Suppressor macrophage treated with lipopolysaccharide for 4 hours (primary cell): ENCODE results near the gene PKNOX2.
A peak's percentile ranks its signal among the peaks of the same experiment; 100 is the strongest.

Experiments
- DNase-seq: peaks from one replicate; pipeline ENCODE4 v3.0.0-alpha.2; 2020

The PKNOX2 gene

DNA sequence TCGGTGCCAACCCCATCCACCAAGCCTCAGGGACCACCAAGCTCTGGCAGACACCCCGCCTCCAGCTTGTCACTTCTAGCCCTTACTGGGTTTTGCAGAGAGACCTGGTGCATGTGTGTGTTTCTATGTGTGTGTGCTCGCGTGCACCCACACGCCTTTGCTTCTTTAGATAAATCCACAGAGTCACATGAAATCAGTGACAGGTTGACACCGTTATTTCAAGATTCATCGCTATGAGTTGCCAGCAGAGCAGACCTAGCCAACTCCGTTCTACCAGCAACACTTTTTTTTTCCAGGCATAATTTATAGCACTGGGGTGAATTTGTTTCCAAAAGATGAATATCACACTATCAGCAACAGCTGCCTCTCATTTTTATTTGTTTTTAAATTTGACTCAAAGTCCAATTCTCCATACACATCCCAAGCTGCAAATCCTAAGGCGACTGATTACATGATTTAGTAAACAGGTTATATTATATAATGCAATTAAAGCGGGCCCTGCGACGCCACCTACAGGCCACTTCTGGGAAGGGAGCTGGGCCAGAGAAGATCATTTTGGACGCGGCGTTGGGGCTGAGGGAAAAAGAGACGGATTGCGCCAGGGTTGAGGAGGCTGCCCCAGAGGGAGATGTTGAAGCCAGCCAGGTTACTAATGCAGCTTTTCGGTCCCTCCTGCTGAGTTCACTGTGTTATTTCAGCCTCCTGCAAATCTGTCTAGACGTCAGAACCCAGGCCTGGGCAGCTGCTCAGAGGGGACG, 181.0 kb downstream of the PKNOX2 start:
- peak; percentile 61 for DNase-seq

DNA sequence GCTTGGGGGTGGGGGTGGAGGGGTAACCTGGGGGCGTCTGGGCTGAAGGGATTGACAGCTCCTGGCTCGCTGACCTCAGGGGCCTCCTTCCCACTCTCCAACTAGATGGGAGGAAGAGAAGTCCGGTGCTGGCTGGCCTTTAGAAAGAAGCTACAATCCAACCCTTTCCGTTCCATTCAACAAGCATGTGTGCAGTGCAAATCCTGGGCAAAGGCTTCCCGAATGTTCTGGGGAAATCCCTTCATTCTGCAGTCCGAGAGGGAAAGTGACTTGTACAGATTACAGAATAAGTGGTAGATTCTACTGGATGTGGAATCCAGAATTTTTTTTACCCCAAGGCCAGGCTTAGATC, 181.6 kb downstream of the PKNOX2 start:
- no peak for DNase-seq

DNA sequence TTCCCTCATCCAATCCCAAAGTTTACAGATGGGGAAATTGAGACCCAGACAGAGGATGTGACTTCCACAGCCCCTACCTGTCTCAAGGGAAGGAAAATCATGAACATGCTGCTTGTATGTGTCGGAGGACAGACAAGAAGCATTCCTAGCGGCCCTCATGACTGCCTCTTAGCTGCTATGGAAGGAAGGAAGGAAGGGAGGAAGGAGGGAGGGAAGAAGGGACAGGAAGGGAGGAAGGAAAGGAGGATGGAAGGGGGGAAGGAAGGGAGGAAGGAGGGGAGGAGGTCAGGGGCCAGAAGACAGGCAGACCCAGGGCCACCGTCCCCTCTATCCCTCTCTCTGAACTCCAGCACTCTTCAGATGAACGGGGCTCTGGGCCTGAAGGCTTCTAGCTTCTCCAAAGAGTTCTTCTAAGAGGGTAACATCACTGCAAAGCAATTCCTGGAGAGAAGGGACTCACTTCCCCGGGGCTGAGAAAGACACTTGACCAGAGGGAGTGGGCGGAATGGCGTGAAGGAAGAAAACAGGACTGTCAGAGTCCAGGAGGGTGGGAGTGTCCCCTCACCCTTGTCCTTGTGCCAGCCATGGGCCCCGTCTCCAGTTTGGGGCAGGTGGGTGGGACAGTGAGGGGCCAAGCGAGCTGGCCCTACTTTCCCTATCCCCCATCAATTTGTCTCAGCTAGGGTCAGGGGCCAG, 182.2 kb downstream of the PKNOX2 start:
- no peak for DNase-seq

DNA sequence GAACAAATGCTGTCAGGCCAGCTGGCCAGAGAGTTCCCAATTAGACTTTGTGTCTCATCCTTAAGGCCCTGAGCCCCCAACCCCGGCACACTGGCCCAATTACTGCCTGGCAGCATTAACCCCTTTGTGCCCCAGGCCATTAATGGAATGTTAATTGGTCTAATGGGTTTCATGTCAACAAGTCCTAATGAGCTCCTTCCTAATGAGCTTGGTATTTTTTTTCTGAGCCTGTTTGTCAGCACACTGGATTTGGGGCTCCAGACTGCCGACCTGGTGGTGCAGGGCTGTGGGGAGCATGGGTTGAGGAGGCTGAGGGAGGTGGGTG, 182.7 kb downstream of the PKNOX2 start:
- DNase-seq, result no peak

DNA sequence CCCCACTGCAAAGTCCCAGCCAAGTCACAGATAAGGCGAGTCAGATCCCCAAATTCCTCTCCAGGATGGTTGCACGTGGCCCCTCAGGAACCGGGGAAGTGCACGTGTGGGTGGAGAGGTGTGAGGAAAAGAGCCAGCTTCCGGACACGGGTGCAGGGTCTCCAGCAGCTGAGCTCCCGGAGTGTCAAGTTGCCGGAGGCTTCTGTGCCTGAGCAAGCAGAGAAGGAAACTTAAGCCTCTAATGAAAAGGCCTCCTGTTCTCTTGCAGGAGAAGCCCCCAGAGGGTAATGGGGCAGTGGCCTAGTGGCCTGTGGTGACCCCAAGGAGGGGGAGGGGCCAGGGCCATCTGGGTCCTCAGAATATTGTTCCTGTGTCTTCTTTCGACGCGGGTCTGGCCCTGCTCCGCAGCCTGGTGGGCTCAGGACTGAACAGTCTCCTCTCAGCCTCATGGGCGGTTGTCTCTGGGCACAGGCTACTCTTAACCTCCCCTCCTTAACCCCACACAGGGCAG, 183.6 kb downstream of the PKNOX2 start:
- no peak for DNase-seq

DNA sequence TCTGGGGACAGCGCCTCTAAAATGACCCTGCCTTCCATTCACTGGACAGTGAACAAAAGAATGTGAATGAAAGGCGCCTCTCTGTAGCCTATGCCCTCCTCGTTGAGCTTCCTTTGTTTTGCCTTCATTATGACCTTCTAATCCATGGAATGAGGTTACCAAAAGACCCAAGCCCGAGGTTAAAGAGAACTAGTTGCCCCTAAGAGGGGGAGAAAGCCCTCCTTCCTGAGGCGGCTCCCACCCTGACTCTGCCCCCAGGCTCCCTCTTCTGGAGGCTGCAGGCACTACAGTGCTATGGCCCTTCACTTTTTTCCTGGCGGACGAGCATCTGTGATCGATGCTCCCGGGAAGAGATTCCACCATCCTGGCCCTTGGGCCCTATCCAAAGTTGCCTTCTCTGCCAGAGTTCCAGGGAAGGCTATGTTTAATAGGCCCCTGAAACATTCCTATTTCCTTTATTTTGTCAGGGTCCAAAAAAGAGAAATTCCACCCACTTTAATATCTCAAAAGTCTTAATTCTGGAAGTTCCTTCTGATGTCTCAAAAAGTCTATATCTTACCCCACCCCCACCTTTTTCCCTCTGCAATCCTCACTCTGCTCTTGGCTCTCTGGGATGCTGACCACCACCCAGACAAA, 184.2 kb downstream of the PKNOX2 start:
- DNase-seq, result peak; percentile 51

DNA sequence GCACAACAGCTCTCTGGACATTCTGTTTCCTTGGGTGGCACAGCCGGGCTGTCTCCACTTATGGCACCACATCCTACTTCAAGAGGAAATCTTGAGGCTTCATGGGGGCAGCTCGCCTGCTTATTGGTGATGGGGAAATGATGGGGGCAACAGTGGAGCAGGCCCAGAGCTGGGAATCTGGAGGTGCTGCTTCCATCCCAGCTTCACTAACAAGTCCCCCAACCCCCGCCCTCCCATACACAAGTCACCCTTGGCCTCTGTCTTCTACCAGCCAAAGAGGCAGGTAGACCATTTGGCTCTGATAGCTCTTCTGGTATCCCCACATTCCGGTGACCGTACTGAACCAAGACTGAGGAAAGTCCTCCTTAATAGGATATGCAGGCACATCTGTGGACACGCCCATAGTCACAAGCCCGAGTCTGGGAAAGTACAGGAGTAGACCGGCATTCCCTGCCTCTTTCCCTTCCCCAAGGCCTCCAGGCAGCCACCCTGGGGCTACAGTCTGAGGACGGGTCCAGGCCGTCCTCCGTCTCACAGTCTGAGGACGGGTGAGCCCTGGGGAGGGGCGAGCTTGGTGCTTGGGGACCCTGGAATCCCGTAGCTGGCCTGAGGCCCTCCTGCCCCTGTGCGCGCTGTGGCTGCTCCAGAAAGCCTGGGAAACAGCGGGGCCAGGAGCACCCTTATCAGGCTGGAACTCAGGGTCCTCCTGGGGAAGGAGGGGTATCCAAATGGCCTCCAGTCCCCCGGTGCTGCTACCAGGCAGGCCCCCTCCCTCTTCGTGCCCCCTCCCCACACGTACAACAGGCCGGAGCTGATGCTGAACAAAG, 185.9 kb downstream of the PKNOX2 start:
- no peak for DNase-seq

DNA sequence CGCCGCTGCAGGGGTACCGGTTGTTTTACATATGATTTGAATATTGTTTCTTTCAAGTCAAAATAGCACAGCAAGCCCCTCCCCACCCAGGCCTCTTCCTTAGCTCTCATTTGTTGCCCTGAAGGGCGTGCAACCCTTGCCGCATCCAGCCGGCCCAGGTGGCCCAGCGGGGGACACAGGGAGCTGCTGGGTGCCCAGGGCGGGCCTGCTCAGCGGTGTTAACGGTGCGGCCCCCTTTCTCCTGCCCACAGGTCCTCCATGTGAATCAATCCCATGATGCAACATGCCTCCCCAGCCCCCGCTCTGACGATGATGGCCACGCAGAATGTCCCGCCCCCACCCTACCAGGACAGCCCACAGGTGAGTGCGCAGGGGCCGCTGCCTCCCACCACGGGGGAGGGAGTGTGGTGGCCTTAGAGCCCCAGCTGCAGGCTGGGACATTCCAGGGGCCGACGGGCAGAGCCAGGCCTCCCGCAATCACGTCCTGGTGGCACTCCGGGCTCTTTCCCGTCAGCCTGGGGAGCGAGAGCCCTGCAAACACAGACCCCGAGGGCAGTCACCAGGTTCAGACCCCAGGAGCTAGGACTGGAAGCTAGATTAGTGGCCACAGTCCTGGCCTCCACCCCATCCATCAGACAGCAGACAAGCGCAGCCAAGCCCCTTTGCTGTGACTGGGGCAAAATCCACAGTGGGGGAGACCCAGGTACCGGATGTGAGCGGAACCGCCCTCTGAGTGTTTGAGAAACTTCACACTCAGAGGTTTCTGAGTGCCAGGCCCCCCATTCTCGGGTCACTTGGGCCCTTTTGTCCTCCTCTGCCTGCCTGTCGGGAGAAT, 186.7 kb downstream of the PKNOX2 start:
- DNase-seq, result no peak

DNA sequence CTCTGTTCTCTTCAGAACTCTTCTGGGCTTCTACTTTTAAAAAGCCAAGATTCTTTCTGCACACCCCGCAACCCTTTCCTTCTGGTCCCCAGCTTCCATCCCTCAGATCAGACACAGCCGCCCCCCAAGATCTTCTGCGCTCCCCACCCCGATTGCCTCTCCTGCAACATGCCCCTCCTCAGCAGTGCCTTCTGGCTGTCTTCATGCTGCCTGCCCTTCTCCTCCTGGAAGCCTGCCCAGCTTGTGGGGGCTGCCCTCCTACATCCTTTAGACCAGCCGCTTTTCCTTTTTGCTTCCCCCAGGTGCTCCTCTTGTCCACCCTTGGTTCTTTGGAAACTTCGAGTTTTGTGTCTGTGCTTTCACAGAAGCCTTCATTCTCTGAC, 187.3 kb downstream of the PKNOX2 start:
- DNase-seq, result no peak

DNA sequence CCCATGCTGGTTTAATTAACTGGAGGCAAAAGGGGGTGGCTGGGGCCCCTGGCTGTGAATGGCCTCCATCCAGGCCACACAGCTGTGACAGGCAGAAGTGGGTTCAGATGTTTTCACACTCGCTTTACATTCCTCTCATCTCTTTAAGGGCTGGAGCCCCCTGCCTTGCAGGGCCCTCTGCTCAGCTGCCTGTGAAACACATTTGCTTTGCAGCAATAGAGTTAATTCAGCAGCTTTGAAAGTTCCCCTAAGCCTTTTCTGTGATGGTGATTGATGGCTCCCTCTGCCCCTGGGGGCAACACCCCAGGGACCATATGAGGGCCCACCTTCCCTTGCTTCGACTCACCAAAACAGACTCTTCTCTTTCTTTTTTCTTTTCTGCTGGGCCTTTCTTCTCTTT, 192.2 kb downstream of the PKNOX2 start:
- no peak for DNase-seq

DNA sequence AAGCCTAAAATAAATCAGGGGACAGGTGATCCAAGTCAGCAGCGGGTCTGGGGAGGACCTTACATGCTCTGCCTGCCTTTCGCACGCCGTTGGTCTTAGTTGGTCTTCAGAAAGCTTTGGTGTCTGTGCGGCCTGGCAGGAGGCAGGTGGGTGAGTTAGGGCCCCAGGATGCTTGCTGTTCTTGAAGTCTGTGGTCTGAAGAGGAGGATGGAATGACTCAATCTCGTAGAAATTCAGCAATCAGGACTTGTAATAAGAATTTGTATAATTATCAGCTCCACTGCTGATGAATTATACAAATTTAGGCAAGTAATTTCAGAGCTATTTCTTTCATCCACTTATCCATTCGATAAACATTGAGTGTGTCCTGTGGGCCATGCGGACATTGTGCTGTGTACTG, 193.0 kb downstream of the PKNOX2 start:
- DNase-seq, result no peak

DNA sequence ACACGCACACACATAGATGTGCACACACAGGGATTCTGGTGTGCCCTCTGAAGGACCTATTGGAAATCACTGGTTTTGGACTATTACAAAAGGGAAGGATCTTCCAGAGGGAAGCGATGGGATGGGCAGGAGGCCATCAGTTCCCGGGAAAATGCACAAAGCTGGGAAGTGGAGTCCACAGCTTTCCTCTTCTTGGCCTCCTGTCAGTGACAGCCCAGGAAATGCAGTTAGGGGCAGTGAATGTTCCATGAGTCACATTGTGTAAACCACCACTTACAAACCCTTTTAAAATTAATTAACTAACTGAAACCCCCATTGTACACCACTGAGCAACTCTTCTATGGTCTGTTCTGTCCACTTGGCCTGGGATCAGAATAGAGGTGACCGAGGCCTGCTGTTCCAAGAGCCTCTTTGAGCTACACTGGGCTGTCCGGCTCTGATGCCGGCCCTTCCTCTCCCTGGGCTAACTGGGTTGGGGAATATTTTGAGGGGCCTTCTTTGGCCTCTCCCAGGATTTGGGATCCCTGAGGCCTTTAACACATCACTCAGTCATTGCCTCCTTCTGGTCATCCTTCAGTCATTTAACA, 193.8 kb downstream of the PKNOX2 start:
- no peak for DNase-seq

DNA sequence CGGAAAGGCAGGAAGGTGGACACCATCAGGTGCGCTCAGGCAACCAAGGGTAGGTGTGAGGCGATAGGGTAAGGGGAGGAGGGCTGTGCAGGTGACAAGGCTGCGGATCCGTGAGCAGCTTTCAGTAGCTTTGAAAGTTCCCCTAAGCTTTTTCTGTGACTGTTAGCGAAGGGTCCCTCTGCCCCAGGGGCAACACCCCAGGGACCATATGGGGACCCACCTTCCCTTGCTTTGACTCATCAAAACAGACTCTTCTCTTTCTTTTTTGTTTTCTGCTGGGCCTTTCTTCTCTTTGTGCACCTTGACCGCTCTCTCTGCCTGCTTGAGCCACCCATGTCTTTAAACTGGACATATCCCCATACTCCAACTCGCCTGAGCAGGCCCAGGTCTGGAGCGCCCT, 194.6 kb downstream of the PKNOX2 start:
- no peak for DNase-seq

DNA sequence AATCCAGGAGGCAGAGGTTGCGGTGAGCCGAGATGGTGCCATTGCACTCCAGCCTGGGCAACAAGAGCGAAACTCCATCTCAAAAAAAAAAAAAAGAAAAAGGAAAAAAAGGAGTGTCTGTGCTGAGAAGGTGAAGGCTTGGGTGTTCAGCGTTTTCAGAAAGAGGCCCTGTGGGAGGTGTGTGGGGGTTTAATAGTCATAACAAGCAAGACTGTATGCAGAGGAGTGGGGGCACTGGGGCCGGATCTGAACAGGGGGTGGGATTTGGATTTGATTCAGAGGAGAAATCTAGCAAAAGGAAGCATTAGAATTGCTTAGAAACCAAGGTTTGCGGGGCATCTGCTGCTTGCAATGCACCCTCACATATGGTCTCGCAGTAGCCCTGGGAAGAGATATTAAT, 195.5 kb downstream of the PKNOX2 start:
- no peak for DNase-seq

DNA sequence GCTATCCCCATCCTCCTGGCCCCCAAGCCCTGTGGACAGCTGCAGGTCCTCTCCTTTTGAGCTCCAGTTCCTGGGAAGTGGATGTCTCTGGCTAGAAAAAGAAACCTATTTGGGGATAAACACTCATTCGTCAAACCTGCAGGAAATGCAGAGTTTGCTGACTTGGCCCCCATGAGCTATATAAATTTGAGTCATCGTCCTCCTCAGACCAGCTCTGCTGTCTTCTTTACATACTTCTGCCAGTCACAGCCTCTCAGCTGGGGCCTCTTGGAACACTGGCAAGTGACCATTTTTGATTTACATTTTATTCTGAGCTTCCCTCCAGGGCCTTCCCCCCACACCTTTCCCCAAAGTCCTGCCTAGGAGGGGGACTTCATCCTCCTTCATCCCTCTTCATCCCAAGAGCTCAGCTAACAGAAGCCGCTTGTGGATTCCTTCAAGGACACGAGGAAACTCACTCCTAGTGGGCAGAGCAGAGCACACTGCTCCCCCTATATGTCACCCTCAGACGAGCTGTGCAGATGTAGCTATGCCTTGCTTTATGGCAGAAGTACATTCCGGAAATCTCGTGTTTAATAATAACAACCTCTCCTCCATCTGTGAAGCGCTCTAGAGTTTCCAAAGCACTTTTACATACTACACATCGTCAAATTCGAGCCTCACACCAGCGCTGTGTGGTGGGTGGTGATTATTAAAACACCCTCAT, 199.7 kb downstream of the PKNOX2 start:
- DNase-seq, result no peak

DNA sequence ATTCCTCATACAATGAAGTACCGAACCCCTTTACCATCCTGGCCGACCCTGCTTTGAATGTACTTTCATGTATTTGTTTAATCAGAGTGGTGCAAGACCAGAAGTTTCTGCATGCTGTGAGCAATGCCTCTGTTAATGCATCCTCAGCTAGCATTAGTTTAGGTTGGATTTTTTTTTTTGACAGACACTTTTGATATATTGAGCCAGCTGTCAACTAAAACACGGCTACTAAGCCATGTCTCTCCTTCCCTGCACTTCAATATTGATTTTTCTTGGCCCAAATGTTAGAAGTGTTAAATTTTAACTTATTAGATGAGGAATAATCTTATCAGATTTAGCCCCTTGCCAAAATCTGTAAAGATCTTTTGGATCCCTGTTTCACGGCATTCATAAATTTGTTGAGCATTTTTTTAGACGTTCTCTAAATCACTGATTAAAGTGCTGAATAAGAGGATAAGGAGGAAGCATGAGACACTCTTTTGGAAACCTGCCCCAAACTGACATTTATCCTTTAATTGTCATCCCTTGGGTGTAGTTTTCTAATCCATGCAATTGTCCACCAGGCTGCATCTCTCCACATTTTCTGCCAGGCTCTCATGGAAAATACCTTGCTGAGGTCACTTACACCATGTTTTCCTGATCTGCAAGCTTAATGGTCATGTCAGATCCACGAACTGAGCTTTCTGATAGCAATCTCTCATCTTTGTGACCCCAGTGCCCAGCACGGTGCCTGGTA, 200.8 kb downstream of the PKNOX2 start:
- no peak for DNase-seq

DNA sequence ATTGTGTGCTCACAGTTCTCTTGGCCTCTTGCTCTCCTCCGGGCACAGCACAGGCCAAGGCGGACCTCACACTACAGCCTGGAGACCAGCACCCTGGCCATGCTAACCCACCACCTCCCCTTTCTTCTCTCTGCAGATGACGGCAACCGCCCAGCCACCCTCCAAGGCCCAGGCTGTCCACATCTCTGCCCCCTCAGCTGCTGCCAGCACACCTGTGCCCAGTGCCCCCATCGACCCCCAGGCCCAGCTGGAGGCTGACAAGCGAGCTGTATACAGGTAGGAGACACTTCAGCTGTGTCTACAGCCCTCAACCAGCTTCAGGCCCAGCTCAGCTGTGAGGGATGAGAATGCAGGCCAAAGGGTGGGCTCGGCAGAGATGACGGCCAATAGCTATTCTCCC, 203.2 kb downstream of the PKNOX2 start:
- no peak for DNase-seq

DNA sequence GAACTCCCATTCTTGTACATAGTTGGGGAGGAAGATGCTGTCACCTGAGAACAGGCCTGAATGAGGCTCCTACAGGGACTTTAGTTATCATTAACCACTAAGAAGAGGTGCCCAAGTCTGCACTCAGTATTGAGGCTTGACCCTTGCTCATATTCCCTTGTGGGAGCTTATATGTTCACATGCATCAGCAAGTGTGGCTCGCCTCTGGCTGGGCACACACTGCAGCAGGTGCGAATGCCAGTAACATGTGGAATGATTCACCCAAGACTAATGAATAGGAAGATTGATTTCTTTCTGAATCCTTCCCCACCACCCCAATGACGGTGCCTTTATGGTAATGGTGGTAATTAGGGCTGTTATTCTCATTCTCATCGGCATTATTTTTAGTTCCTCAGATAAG, 204.2 kb downstream of the PKNOX2 start:
- DNase-seq, result no peak

DNA sequence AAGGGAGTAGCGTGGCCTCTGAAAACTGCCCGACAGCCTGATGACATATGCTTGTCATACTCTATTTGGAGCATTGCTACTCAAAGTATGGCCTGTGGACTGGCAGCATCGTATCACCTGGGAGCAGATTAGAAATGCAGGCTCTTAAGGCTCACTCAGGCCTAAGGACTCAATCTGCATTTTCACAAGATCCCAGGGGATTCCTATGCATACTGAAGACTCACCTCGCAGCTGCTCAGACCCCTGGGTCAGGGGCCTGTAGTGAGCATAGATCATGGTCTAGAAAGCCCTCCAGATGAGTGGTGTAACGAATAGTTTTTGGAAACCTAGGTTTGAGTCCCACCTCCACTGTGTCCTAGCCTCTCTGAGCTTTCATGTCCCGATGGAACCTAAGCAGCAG, 205.3 kb downstream of the PKNOX2 start:
- DNase-seq, result no peak

DNA sequence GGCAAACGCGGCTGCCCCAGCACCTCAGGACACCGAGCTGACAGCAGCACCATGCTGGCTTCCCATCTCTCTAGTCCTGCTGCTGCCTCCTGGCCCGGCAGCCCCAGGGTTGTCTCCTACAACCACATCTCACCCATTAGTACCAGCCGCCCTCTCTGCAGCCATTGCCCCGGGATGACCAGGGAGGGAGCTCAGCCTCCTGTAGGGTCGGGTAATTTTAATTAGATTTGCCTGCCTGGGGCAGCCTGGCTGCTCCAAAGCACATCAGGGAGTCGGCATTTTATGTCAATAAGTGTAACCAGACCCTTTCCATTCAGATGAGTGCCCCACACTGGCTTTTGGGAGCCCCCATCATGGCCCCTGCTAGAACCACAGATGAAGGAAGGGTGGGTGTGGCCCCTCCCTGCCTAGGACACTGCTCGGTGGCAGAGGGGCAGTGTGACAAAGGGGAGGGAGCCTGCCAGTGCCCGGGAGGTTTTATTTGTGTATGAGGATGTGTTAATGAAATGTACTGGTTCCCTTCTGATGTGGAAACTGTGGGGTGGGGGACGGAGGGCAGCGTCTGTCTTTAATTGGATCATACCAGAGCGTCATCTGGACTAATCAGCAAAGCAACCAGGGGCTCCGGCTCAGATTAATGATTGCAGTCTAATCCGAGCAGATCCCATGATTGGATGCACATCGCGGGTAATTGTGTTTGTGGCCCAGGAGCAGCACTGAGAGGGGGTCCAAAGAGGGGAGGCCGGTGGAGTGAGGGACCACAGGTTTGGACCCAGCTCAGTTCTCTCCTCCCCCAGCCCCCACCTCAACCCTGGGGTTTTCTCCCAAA, 206.2 kb downstream of the PKNOX2 start:
- no peak for DNase-seq
